K562 (cell line): Measurements from ENCODE around the gene NDP. TPM values are rescaled to one million over a fixed set of nuclear protein-coding genes. Genes with fewer than 3 reads are reported as not detected.

Experiments
- ATAC-seq: fragments of 200-7000 bp; cut with Tn5 transposase; 3 replicates; pipeline ENCODE4 v1.9.1; 2020; ENCODE audit warnings: moderate library complexity
- BruUV-seq: library from RNA; stranded (reverse); fragments of 400-500 nt; replicated peaks from 2 replicates; lab custom pipeline; 2021; lab: Mats Ljungman, UMichigan
- CTCF ChIA-PET: fragments of 300-600 bp; formaldehyde crosslinking; extraction: SDS; loops from one replicate; lab custom pipeline; 2021; ENCODE audit warnings: low intra/inter-chr PET ratio; lab: Yijun Ruan, JAX
- POLR2A ChIA-PET: fragments of 300-600, 350-650 bp; sonication (Branson Sonifier 250); formaldehyde crosslinking; extraction: SDS; loops from one replicate; lab custom pipeline; 2021; ENCODE audit warnings: antibody characterized with exemption, inconsistent platforms; lab: Yijun Ruan, JAX
- DNase-seq, 4 experiments: peaks; one replicate each; pipeline versions ENCODE4 v3.0.0 to v3.0.0-alpha.2; 2011 to 2018; ENCODE audit warnings: low spot score in 3 of 4, mixed read lengths in 3 of 4; ENCODE audit errors: extremely low read depth in 1 of 4
- FAIRE-seq: peaks from 2 replicates; lab custom pipeline; 2011; peaks lifted over from hg19 to GRCh38; lab: Jason Lieb, UNC
- H2AFZ ChIP-seq: 2 replicates; pipeline ENCODE4 v1.6.0; 2011; ENCODE audit warnings: low read depth, low read length, control low read depth, inconsistent platforms
- H3K27ac ChIP-seq: fragments of 200-600 bp; 3 replicates; pipeline ENCODE4 v1.8.0; 2011; ENCODE audit warnings: low read depth, mild to moderate bottlenecking, control low read depth, inconsistent platforms, low read length, moderate library complexity, mixed read lengths; ENCODE audit errors: extremely low read depth
- H3K27me3 ChIP-seq, 2 experiments: fragments of 300-600 bp in 1 of 2; 2 replicates in 1 of 2; 3 replicates in 1 of 2; pipeline versions ENCODE4 v1.6.0 to v1.8.0; 2011; ENCODE audit warnings: inconsistent platforms in 2 of 2, low read length in 2 of 2, mild to moderate bottlenecking in 1 of 2, mixed read lengths in 1 of 2, moderate library complexity in 1 of 2; ENCODE audit not compliant: control insufficient read depth in 2 of 2, insufficient read depth in 2 of 2
- H3K36me3 ChIP-seq: fragments of 300-600 bp; 3 replicates; pipeline ENCODE4 v1.8.0; 2011; ENCODE audit warnings: mild to moderate bottlenecking, low read length, inconsistent platforms; ENCODE audit not compliant: control insufficient read depth, insufficient read depth
- H3K4me1 ChIP-seq, 2 experiments: fragments of 200-600 bp in 1 of 2; replicated peaks in 1 of 2; 2 replicates in 1 of 2; 3 replicates in 1 of 2; pipeline versions ENCODE4 v1.5.1 to v1.8.0; 2011; ENCODE audit warnings: inconsistent platforms in 2 of 2, low read length in 2 of 2, mild to moderate bottlenecking in 1 of 2, mixed read lengths in 1 of 2, moderate library complexity in 1 of 2; ENCODE audit not compliant: control insufficient read depth in 2 of 2, insufficient read depth in 2 of 2
- H3K4me2 ChIP-seq: 2 replicates; pipeline ENCODE4 v1.6.1; 2011; ENCODE audit warnings: low read length, control low read depth, inconsistent platforms, mixed read lengths; ENCODE audit not compliant: insufficient read depth
- H3K4me3 ChIP-seq: fragments of 200-600 bp; sonication (generic), shearing (Covaris generic); 2 replicates; pipeline ENCODE4 v1.5.1; 2016; ENCODE audit warnings: control low read depth, inconsistent platforms
- H3K79me2 ChIP-seq: fragments of 200-600 bp; 3 replicates; pipeline ENCODE4 v1.8.0; 2011; ENCODE audit warnings: low read length, inconsistent platforms; ENCODE audit not compliant: control insufficient read depth, insufficient read depth
- H3K9ac ChIP-seq, 2 experiments: 2 replicates each; pipeline versions ENCODE4 v1.6.0 to v1.6.1; 2011; ENCODE audit warnings: low read depth in 2 of 2, low read length in 2 of 2, control low read depth in 1 of 2, inconsistent platforms in 1 of 2, mild to moderate bottlenecking in 1 of 2, mixed read lengths in 1 of 2; ENCODE audit not compliant: insufficient read depth in 1 of 2
- H3K9me1 ChIP-seq: one replicate; pipeline ENCODE4 v1.6.0; 2011; ENCODE audit warnings: inconsistent platforms, mild to moderate bottlenecking, low read length, moderate library complexity; ENCODE audit not compliant: control insufficient read depth, insufficient read depth
- H3K9me3 ChIP-seq: replicated peaks from 2 replicates; pipeline ENCODE4 v1.5.1; 2011; ENCODE audit warnings: low read depth, low read length, inconsistent platforms; ENCODE audit not compliant: control insufficient read depth, insufficient read depth
- H4K20me1 ChIP-seq: replicated peaks from 2 replicates; pipeline ENCODE4 v1.6.1; 2011; ENCODE audit warnings: low read length, inconsistent platforms, mixed read lengths; ENCODE audit not compliant: control insufficient read depth, insufficient read depth
- ATF4 ChIP-seq: fragments of 450-650 bp; formaldehyde crosslinking; IDR thresholded peaks from 2 replicates; pipeline ENCODE4 v1.4.0; 2022; ENCODE audit warnings: mild to moderate bottlenecking, moderate library complexity
- CBFA2T2 ChIP-seq: fragments of 450-650 bp; conservative IDR thresholded peaks from 2 replicates; pipeline ENCODE4 v1.6.1; 2017; ENCODE audit warnings: mild to moderate bottlenecking
- GTF2E2 ChIP-seq: fragments of 200-800 bp; sonication (Bioruptor generic); IDR thresholded peaks from 2 replicates; pipeline ENCODE4 v1.6.1; 2016; ENCODE audit warnings: missing genetic modification characterization, missing compliant biosample characterization
- HBP1 ChIP-seq: fragments of 450-650 bp; formaldehyde crosslinking; IDR thresholded peaks from 2 replicates; pipeline ENCODE4 v1.4.0; 2022; ENCODE audit warnings: missing genetic modification characterization
- HOXB6 ChIP-seq: fragments of 250-450 bp; sonication (Bioruptor Pico); IDR thresholded peaks from 2 replicates; pipeline ENCODE4 v1.5.1; 2022; ENCODE audit warnings: mild to moderate bottlenecking, borderline replicate concordance
- KAT2B ChIP-seq: IDR thresholded peaks from one replicate; pipeline ENCODE4 v1.6.1; 2012; ENCODE audit warnings: low read depth, mild to moderate bottlenecking, control low read depth, inconsistent platforms, low read length, moderate library complexity
- NFRKB ChIP-seq: fragments of 450-650 bp; IDR thresholded peaks from 2 replicates; pipeline ENCODE4 v1.6.1; 2016; ENCODE audit warnings: low read depth
- POLR2G ChIP-seq: fragments of 200-400 bp; formaldehyde crosslinking; IDR thresholded peaks from 2 replicates; pipeline ENCODE4 v1.6.1; 2017; ENCODE audit warnings: low read depth, mild to moderate bottlenecking, antibody characterized with exemption, low read length, moderate library complexity
- RHOXF2B ChIP-seq: fragments of 250-450 bp; sonication (Bioruptor Pico); conservative IDR thresholded peaks from 2 replicates; pipeline ENCODE4 v1.5.1; 2021
- WGBS: fragments of 100-300 bp; shearing (Covaris generic); methylation state at CpG from one replicate; pipeline ENCODE4 v1.1.6; 2016; ENCODE audit warnings: low coverage, mixed read lengths; ENCODE audit not compliant: insufficient coverage; ENCODE audit errors: missing lambda C conversion rate; 5-methylcytosine and 5-hydroxymethylcytosine counted together
- in situ Hi-C: fragments of 300-500 bp; cut with MboI; formaldehyde crosslinking; loops from 4 replicates; pipeline ENCODE4 v1.15.0; 2018; ENCODE audit warnings: inconsistent platforms, mixed read lengths
- intact Hi-C: fragments of 100-400 bp; cut with micrococcal nuclease; formaldehyde crosslinking; loops from 2 replicates; pipeline ENCODE4 v1.14.2; 2022
- polyA plus RNA-seq, 8 experiments: library from polyadenylated mRNA; depleted of rRNA in 4 of 8; stranded (reverse) in 5 of 8; unstranded in 3 of 8; fragments of >200 nt; fragmentation: Nextera tagmentation in 2 of 8; fragmentation: Illumina TruSeq in 1 of 8; extraction: Ambion mirVana in 2 of 8; extraction: Trizol in 1 of 8; gene quantifications; 2 replicates each; pipeline versions ENCODE4 v1.2.1 to v1.2.3, GENCODE V29; 2011 to 2014; ENCODE audit warnings: inconsistent platforms in 1 of 8, missing spikeins in 1 of 8
- total RNA-seq, 7 experiments: library from RNA; depleted of rRNA in 6 of 7; stranded (reverse); fragments of >200 nt in 6 of 7; fragmentation: Illumina TruSeq in 2 of 7; extraction: Trizol in 2 of 7; gene quantifications; 2 replicates each; pipeline versions ENCODE4 v1.2.1 to v1.2.3, GENCODE V29; 2011 to 2021; ENCODE audit warnings: low replicate concordance in 1 of 7
- TF ChIP-seq, protein P1 (sequence below): fragments of 450-650 bp; IDR thresholded peaks from 2 replicates; pipeline ENCODE4 v1.6.1; 2016; ENCODE audit warnings: borderline replicate concordance
- TF ChIP-seq, protein P2 (sequence below): sonication (generic); formaldehyde crosslinking; IDR thresholded peaks from 2 replicates; pipeline ENCODE4 v1.8.0; 2023; ENCODE audit warnings: missing genetic modification reagents, mild to moderate bottlenecking, borderline replicate concordance

NDP gene
- total and polyA plus RNA-seq, 9 of the 15 experiments (the other 6 are each of a cell fraction or from before 2014, with no cell fraction given), result not detected

GRCh38 chrX:43968359-43968781 lies 4.8 kb downstream of the NDP start (continued):
- TF ChIP-seq, protein P1, sequence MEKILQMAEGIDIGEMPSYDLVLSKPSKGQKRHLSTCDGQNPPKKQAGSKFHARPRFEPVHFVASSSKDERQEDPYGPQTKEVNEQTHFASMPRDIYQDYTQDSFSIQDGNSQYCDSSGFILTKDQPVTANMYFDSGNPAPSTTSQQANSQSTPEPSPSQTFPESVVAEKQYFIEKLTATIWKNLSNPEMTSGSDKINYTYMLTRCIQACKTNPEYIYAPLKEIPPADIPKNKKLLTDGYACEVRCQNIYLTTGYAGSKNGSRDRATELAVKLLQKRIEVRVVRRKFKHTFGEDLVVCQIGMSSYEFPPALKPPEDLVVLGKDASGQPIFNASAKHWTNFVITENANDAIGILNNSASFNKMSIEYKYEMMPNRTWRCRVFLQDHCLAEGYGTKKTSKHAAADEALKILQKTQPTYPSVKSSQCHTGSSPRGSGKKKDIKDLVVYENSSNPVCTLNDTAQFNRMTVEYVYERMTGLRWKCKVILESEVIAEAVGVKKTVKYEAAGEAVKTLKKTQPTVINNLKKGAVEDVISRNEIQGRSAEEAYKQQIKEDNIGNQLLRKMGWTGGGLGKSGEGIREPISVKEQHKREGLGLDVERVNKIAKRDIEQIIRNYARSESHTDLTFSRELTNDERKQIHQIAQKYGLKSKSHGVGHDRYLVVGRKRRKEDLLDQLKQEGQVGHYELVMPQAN, result no peak
- TF ChIP-seq ATF4 (CRISPR knock-in tag), result no peak

- WGBS, result 0% methylated on average over 3 of the region's 3 CpGs
- intact Hi-C loops, result no loop called here
- Histone ChIP-seq H3K4me1 (no peaks in the 10 kb centered on the region), H4K20me1 (no peaks in the 10 kb centered on the region), H3K27ac (no peak overlapping the region), H3K27me3 (peaks cover 0 to 8% of the 10 kb centered on the region in 2 experiments; a peak in 3 of 5 replicates), H3K4me3 (no peak overlapping the region), H3K36me3 (no peaks in the 10 kb centered on the region), H3K4me2 (no peak overlapping the region), H3K9me3 (no peaks in the 10 kb centered on the region), H3K9ac (no peak overlapping the region), H3K79me2 (no peaks in the 10 kb centered on the region), H3K9me1 (no peaks in the 10 kb centered on the region), H2AFZ (no peak overlapping the region)
- no peak for ATAC-seq
- no peak for FAIRE-seq
- BruUV-seq, result no TSS peak
- CTCF ChIA-PET, result no interaction called here
- no peak for DNase-seq
- in situ Hi-C loops, result loop anchor here (25.0 kb wide), 1 partner anchor 1097 kb away; no protein-coding TSS in a partner anchor
- POLR2A ChIA-PET, result interaction anchor here (0.7 kb wide), 1 partner anchor 621 kb away, joined by 3 read pairs; no protein-coding TSS in a partner anchor
- no peak for TF ChIP-seq GTF2E2 (tag)
- TF ChIP-seq CBFA2T2, result no peak
- no peak for TF ChIP-seq HOXB6
- TF ChIP-seq POLR2G, result no peak
- TF ChIP-seq, protein P2, sequence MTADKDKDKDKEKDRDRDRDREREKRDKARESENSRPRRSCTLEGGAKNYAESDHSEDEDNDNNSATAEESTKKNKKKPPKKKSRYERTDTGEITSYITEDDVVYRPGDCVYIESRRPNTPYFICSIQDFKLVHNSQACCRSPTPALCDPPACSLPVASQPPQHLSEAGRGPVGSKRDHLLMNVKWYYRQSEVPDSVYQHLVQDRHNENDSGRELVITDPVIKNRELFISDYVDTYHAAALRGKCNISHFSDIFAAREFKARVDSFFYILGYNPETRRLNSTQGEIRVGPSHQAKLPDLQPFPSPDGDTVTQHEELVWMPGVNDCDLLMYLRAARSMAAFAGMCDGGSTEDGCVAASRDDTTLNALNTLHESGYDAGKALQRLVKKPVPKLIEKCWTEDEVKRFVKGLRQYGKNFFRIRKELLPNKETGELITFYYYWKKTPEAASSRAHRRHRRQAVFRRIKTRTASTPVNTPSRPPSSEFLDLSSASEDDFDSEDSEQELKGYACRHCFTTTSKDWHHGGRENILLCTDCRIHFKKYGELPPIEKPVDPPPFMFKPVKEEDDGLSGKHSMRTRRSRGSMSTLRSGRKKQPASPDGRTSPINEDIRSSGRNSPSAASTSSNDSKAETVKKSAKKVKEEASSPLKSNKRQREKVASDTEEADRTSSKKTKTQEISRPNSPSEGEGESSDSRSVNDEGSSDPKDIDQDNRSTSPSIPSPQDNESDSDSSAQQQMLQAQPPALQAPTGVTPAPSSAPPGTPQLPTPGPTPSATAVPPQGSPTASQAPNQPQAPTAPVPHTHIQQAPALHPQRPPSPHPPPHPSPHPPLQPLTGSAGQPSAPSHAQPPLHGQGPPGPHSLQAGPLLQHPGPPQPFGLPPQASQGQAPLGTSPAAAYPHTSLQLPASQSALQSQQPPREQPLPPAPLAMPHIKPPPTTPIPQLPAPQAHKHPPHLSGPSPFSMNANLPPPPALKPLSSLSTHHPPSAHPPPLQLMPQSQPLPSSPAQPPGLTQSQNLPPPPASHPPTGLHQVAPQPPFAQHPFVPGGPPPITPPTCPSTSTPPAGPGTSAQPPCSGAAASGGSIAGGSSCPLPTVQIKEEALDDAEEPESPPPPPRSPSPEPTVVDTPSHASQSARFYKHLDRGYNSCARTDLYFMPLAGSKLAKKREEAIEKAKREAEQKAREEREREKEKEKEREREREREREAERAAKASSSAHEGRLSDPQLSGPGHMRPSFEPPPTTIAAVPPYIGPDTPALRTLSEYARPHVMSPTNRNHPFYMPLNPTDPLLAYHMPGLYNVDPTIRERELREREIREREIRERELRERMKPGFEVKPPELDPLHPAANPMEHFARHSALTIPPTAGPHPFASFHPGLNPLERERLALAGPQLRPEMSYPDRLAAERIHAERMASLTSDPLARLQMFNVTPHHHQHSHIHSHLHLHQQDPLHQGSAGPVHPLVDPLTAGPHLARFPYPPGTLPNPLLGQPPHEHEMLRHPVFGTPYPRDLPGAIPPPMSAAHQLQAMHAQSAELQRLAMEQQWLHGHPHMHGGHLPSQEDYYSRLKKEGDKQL (CRISPR knock-in tag), result no peak
- no peak for TF ChIP-seq NFRKB
- no peak for TF ChIP-seq KAT2B
- no peak for TF ChIP-seq RHOXF2B (CRISPR knock-in tag)
- TF ChIP-seq HBP1 (CRISPR knock-in tag), result no peak
These were observed 8.3 kb downstream of the NDP start for GRCh38 chrX:43964936-43965335.
